Epidermal melanocyte (primary cell): ENCODE results near the gene POGZ.
A peak's percentile ranks its signal among the peaks of the same experiment; 100 is the strongest.

Experiments used
- DNase-seq: peaks from one replicate; pipeline ENCODE4 v3.0.0; 2011; ENCODE audit warnings: low spot score; ENCODE audit not compliant: insufficient read length

The POGZ gene

GRCh38 chr1:151459331-151460046, at the start of gene POGZ:
TSS of gene POGZ (minus strand) at chr1:151459494. CDS start at chr1:151442204, 17,290 bp downstream.
- DNase-seq: peak; percentile 96

- DNase-seq: no peak
Measured at GRCh38 chr1:151508833-151509232, 49.5 kb upstream of the POGZ start.

- no peak for DNase-seq
Measured at GRCh38 chr1:151504759-151505158, 45.5 kb upstream of the POGZ start.

- no peak for DNase-seq
Measured at GRCh38 chr1:151504252-151504651, 45.0 kb upstream of the POGZ start.

- DNase-seq: no peak
Measured at GRCh38 chr1:151502859-151503780, 43.8 kb upstream of the POGZ start.

- DNase-seq: no peak
Measured at GRCh38 chr1:151502035-151502700, 42.9 kb upstream of the POGZ start.

GRCh38 chr1:151501474-151501873, 42.2 kb upstream of the POGZ start:
- DNase-seq: no peak

- no peak for DNase-seq
Measured at GRCh38 chr1:151499930-151500329, 40.6 kb upstream of the POGZ start.

- no peak for DNase-seq
Measured at GRCh38 chr1:151499365-151499764, 40.1 kb upstream of the POGZ start.

- DNase-seq: no peak
Measured at GRCh38 chr1:151495316-151495715, 36.0 kb upstream of the POGZ start.

GRCh38 chr1:151494741-151495281, 35.5 kb upstream of the POGZ start:
- no peak for DNase-seq

GRCh38 chr1:151493042-151493441, 33.7 kb upstream of the POGZ start:
- DNase-seq: no peak

- no peak for DNase-seq
Measured at GRCh38 chr1:151492120-151492519, 32.8 kb upstream of the POGZ start.

- no peak for DNase-seq
Measured at GRCh38 chr1:151491641-151492040, 32.3 kb upstream of the POGZ start.

GRCh38 chr1:151486557-151486956, 27.3 kb upstream of the POGZ start:
- DNase-seq: no peak

- DNase-seq: no peak
Measured at GRCh38 chr1:151485685-151486255, 26.5 kb upstream of the POGZ start.

- DNase-seq: no peak
Measured at GRCh38 chr1:151482017-151482416, 22.7 kb upstream of the POGZ start.

- no peak for DNase-seq
Measured at GRCh38 chr1:151479462-151479861, 20.2 kb upstream of the POGZ start.

GRCh38 chr1:151478923-151479322, 19.6 kb upstream of the POGZ start:
- DNase-seq: no peak

- DNase-seq: no peak
Measured at GRCh38 chr1:151478140-151478812, 19.0 kb upstream of the POGZ start.

GRCh38 chr1:151477066-151477465, 17.8 kb upstream of the POGZ start:
- DNase-seq: no peak
